GM18867 (cell line): ENCODE results near the gene CYP3A4.
"Not testable (repeated sequence)": the region's sequence is repeated elsewhere in the genome, so short reads cannot be mapped to it uniquely, and the experiment has no call there.

ENCODE experiments used
- ATAC-seq: cut with Tn5 transposase; IDR thresholded peaks from one replicate; pipeline ENCODE4 v1.9.1; 2021; ENCODE audit warnings: mild to moderate bottlenecking, moderate library complexity; ENCODE audit not compliant: unreplicated experiment

Gene CYP3A4

GRCh38 chr7:99793443-99793842 lies 9.5 kb upstream of the CYP3A4 start:
- ATAC-seq, result no peak

- no peak for ATAC-seq
Measured at GRCh38 chr7:99792967-99793366, 9.0 kb upstream of the CYP3A4 start.

- ATAC-seq, result no peak
Measured at GRCh38 chr7:99791667-99792369, 7.8 kb upstream of the CYP3A4 start.

GRCh38 chr7:99791021-99791420 lies 7.0 kb upstream of the CYP3A4 start:
- ATAC-seq, result no peak

GRCh38 chr7:99790407-99790806 lies 6.4 kb upstream of the CYP3A4 start:
- no peak for ATAC-seq

- ATAC-seq, result no peak
Measured at GRCh38 chr7:99789441-99790070, 5.6 kb upstream of the CYP3A4 start.

- ATAC-seq, result peak; percentile 50
Measured at GRCh38 chr7:99788554-99788953, 4.6 kb upstream of the CYP3A4 start.

- ATAC-seq, result no peak
Measured at GRCh38 chr7:99786726-99787335, 2.8 kb upstream of the CYP3A4 start.

GRCh38 chr7:99785654-99786053 lies 1.7 kb upstream of the CYP3A4 start:
- not testable (repeated sequence) for ATAC-seq

GRCh38 chr7:99782012-99782953 lies 1.7 kb downstream of the CYP3A4 start:
- no peak for ATAC-seq

- no peak for ATAC-seq
Measured at GRCh38 chr7:99780588-99780987, 3.4 kb downstream of the CYP3A4 start.

- no peak for ATAC-seq
Measured at GRCh38 chr7:99779949-99780348, 4.0 kb downstream of the CYP3A4 start.

GRCh38 chr7:99778880-99779279 lies 5.1 kb downstream of the CYP3A4 start:
- no peak for ATAC-seq

GRCh38 chr7:99773395-99773794 lies 10.6 kb downstream of the CYP3A4 start:
- ATAC-seq, result not testable (repeated sequence)

- no peak for ATAC-seq
Measured at GRCh38 chr7:99772565-99772964, 11.4 kb downstream of the CYP3A4 start.

- not testable (repeated sequence) for ATAC-seq
Measured at GRCh38 chr7:99769494-99769893, 14.5 kb downstream of the CYP3A4 start.

- ATAC-seq, result no peak
Measured at GRCh38 chr7:99768471-99768870, 15.5 kb downstream of the CYP3A4 start.

GRCh38 chr7:99767662-99768061 lies 16.3 kb downstream of the CYP3A4 start:
- ATAC-seq, result peak; percentile 73

GRCh38 chr7:99766484-99767099 lies 17.4 kb downstream of the CYP3A4 start:
- ATAC-seq, result no peak

GRCh38 chr7:99764478-99764877 lies 19.5 kb downstream of the CYP3A4 start:
- no peak for ATAC-seq
